Activated CD4-positive, alpha-beta T cell treated with anti-CD3 and anti-CD28 coated beads, Interleukin-2, Interleukin-4, amounts not matched to agents 100 ng/mL and 50 ng/mL, durations not matched to agents 16 hours and 8 hours (primary cell): ENCODE data around the gene RNF212B.
"Not testable (repeated sequence)": the region's sequence is repeated elsewhere in the genome, so short reads cannot be mapped to it uniquely, and the experiment has no call there.

Source experiments
- DNase-seq: peaks from one replicate; pipeline ENCODE4 v3.0.0-alpha.2; 2020; ENCODE audit warnings: low spot score

The RNF212B gene

GRCh38 chr14:23243066-23243465 is 5.3 kb downstream of the RNF212B start:
- DNase-seq, result no peak

GRCh38 chr14:23245282-23245681 is 7.5 kb downstream of the RNF212B start:
- no peak for DNase-seq

- no peak for DNase-seq
Observed at GRCh38 chr14:23248601-23249000, 10.9 kb downstream of the RNF212B start.

- no peak for DNase-seq
Observed at GRCh38 chr14:23249824-23250223, 12.1 kb downstream of the RNF212B start.

GRCh38 chr14:23252006-23252405 is 14.3 kb downstream of the RNF212B start:
- DNase-seq, result no peak

GRCh38 chr14:23252420-23253333 is 14.9 kb downstream of the RNF212B start:
- DNase-seq, result no peak

- DNase-seq, result no peak
Observed at GRCh38 chr14:23258256-23258655, 20.5 kb downstream of the RNF212B start.

GRCh38 chr14:23259426-23259825 is 21.7 kb downstream of the RNF212B start:
- no peak for DNase-seq

GRCh38 chr14:23260849-23261248 is 23.1 kb downstream of the RNF212B start:
- not testable (repeated sequence) for DNase-seq

- DNase-seq, result no peak
Observed at GRCh38 chr14:23269193-23269592, 31.5 kb downstream of the RNF212B start.

GRCh38 chr14:23275412-23275811 is 37.7 kb downstream of the RNF212B start:
- DNase-seq, result no peak

- no peak for DNase-seq
Observed at GRCh38 chr14:23277189-23277588, 39.5 kb downstream of the RNF212B start.

- DNase-seq, result not testable (repeated sequence)
Observed at GRCh38 chr14:23277928-23278327, 40.2 kb downstream of the RNF212B start.

GRCh38 chr14:23281247-23281646 is 43.5 kb downstream of the RNF212B start:
- no peak for DNase-seq

- peak; percentile 24 for DNase-seq
Observed at GRCh38 chr14:23284654-23285529, 47.2 kb downstream of the RNF212B start.

GRCh38 chr14:23285530-23286019 is 47.8 kb downstream of the RNF212B start:
- DNase-seq, result no peak

- DNase-seq, result peak; percentile 98
Observed at GRCh38 chr14:23286020-23286901, 48.5 kb downstream of the RNF212B start, which contains the start of gene HOMEZ. Gene HOMEZ, minus strand, starts transcription at chr14:23286132. Its CDS starts 180 bp downstream, at chr14:23285952.

GRCh38 chr14:23286902-23287479 is 49.3 kb downstream of the RNF212B start:
- DNase-seq, result no peak

GRCh38 chr14:23294734-23295561 is 57.2 kb downstream of the RNF212B start:
- DNase-seq, result peak; percentile 57
